ENCODE measurements around the gene RFX3. TPM values are rescaled to one million over a fixed set of nuclear protein-coding genes. Genes with fewer than 3 reads are reported as not detected.

Gene RFX3
- total and polyA plus RNA-seq, 2 donors from 2014 or later, result 1.6 to 17.8 TPM

GRCh38 chr9:3359048-3359692, 166.6 kb downstream of the RFX3 start:
- Histone ChIP-seq H3K9me3 (ENCODE audit: control insufficient read depth in 2 of 3, insufficient read depth in 1 of 3, low read length in 3 of 3) (no peaks in the 10 kb centered on the region), H3K27ac (ENCODE audit: low read depth in 2 of 2, low read length in 2 of 2) (no peak overlapping the region), H3K36me3 (ENCODE audit: control insufficient read depth in 2 of 3, insufficient read depth in 3 of 3, low read length in 3 of 3) (no peaks in the 10 kb centered on the region), H3K27me3 (ENCODE audit: control insufficient read depth, insufficient read depth, low read length) (no peaks in the 10 kb centered on the region), H3K4me3 (ENCODE audit: low read length in 3 of 3) (no peak overlapping the region), H3K4me1 (ENCODE audit: control insufficient read depth in 2 of 3, insufficient read depth in 2 of 3, low read depth in 1 of 3, low read length in 3 of 3) (no peaks in the 10 kb centered on the region), H3K9ac (ENCODE audit: low read length in 3 of 3) (no peak overlapping the region)
- DNase-seq, result no peak
- no peak for FAIRE-seq
- intact Hi-C loops (cut with DNase I), result no loop called here
- TF ChIP-seq CTCF (IDR thresholded peaks at IDR 0.05; ENCODE audit: borderline replicate concordance, extremely low read depth, insufficient read depth), result no peak

GRCh38 chr9:3348169-3348568, 177.6 kb downstream of the RFX3 start:
- no peak overlapping the region for H3K4me3 ChIP-seq (ENCODE audit: low read length in 3 of 3)
- no peak for TF ChIP-seq CTCF (IDR thresholded peaks at IDR 0.05; ENCODE audit: borderline replicate concordance, extremely low read depth, insufficient read depth)
- no peak overlapping the region for H3K27ac ChIP-seq (ENCODE audit: low read depth in 2 of 2, low read length in 2 of 2)
- H3K9ac ChIP-seq (ENCODE audit: low read length in 3 of 3), result no peak overlapping the region
- H3K9me3 ChIP-seq (ENCODE audit: control insufficient read depth in 2 of 3, insufficient read depth in 1 of 3, low read length in 3 of 3), result no peaks in the 10 kb centered on the region
- intact Hi-C loops (cut with DNase I), result no loop called here
- DNase-seq (no peak), FAIRE-seq (no peak)
- H3K27me3 ChIP-seq (ENCODE audit: control insufficient read depth, insufficient read depth, low read length), result no peaks in the 10 kb centered on the region
- no peaks in the 10 kb centered on the region for H3K4me1 ChIP-seq (ENCODE audit: control insufficient read depth in 2 of 3, insufficient read depth in 2 of 3, low read depth in 1 of 3, low read length in 3 of 3)
- H3K36me3 ChIP-seq (ENCODE audit: control insufficient read depth in 2 of 3, insufficient read depth in 3 of 3, low read length in 3 of 3), result no peaks in the 10 kb centered on the region

GRCh38 chr9:3346549-3346948, 179.3 kb downstream of the RFX3 start:
- Histone ChIP-seq H3K27ac (ENCODE audit: low read depth in 2 of 2, low read length in 2 of 2) (no peak overlapping the region), H3K9ac (ENCODE audit: low read length in 3 of 3) (no peak overlapping the region), H3K27me3 (ENCODE audit: control insufficient read depth, insufficient read depth, low read length) (no peaks in the 10 kb centered on the region), H3K4me3 (ENCODE audit: low read length in 3 of 3) (no peak overlapping the region), H3K36me3 (ENCODE audit: control insufficient read depth in 2 of 3, insufficient read depth in 3 of 3, low read length in 3 of 3) (no peaks in the 10 kb centered on the region), H3K9me3 (ENCODE audit: control insufficient read depth in 2 of 3, insufficient read depth in 1 of 3, low read length in 3 of 3) (no peaks in the 10 kb centered on the region), H3K4me1 (ENCODE audit: control insufficient read depth in 2 of 3, insufficient read depth in 2 of 3, low read depth in 1 of 3, low read length in 3 of 3) (no peaks in the 10 kb centered on the region)
- intact Hi-C loops (cut with DNase I), result no loop called here
- TF ChIP-seq CTCF (IDR thresholded peaks at IDR 0.05; ENCODE audit: borderline replicate concordance, extremely low read depth, insufficient read depth), result no peak
- DNase-seq (no peak), FAIRE-seq (no peak)

- H3K9me3 ChIP-seq (ENCODE audit: control insufficient read depth in 2 of 3, insufficient read depth in 1 of 3, low read length in 3 of 3), result no peaks in the 10 kb centered on the region
- no peaks in the 10 kb centered on the region for H3K36me3 ChIP-seq (ENCODE audit: control insufficient read depth in 2 of 3, insufficient read depth in 3 of 3, low read length in 3 of 3)
- DNase-seq, result peak in 1 of 5 donors; percentile 9
- intact Hi-C loops (cut with DNase I), result no loop called here
- no peak for TF ChIP-seq CTCF (IDR thresholded peaks at IDR 0.05; ENCODE audit: borderline replicate concordance, extremely low read depth, insufficient read depth)
- H3K4me3 ChIP-seq (ENCODE audit: low read length in 3 of 3), result no peak overlapping the region
- H3K9ac ChIP-seq (ENCODE audit: low read length in 3 of 3), result no peak overlapping the region
- FAIRE-seq, result no peak
- no peaks in the 10 kb centered on the region for H3K4me1 ChIP-seq (ENCODE audit: control insufficient read depth in 2 of 3, insufficient read depth in 2 of 3, low read depth in 1 of 3, low read length in 3 of 3)
- H3K27me3 ChIP-seq (ENCODE audit: control insufficient read depth, insufficient read depth, low read length), result no peaks in the 10 kb centered on the region
- H3K27ac ChIP-seq (ENCODE audit: low read depth in 2 of 2, low read length in 2 of 2), result no peak overlapping the region
Measured at GRCh38 chr9:3343671-3344070, 182.1 kb downstream of the RFX3 start.
